CD4-positive, alpha-beta T cell treated with Interferon gamma for 1 hour (primary cell): ENCODE results near the gene MYH6.
"Not testable (repeated sequence)": the region's sequence is repeated elsewhere in the genome, so short reads cannot be mapped to it uniquely, and the experiment has no call there.

Experiments
- DNase-seq: peaks from one replicate; pipeline ENCODE4 v3.0.0-alpha.2; 2020

Gene MYH6

GRCh38 chr14:23435543-23436326, 27.7 kb upstream of the MYH6 start, which contains the start of gene MYH7:
Gene MYH7, minus strand, starts transcription at chr14:23435660. Its CDS starts 1,928 bp downstream, at chr14:23433732.
- DNase-seq: no peak

GRCh38 chr14:23434488-23435222, 26.6 kb upstream of the MYH6 start:
- DNase-seq: no peak

GRCh38 chr14:23433457-23433856, 25.4 kb upstream of the MYH6 start:
- no peak for DNase-seq

GRCh38 chr14:23432946-23433345, 24.9 kb upstream of the MYH6 start:
- DNase-seq: no peak

GRCh38 chr14:23432102-23432925, 24.2 kb upstream of the MYH6 start:
- no peak for DNase-seq

- no peak for DNase-seq
Measured at GRCh38 chr14:23431486-23431885, 23.4 kb upstream of the MYH6 start.

- no peak for DNase-seq
Measured at GRCh38 chr14:23430723-23431085, 22.6 kb upstream of the MYH6 start.

- DNase-seq: no peak
Measured at GRCh38 chr14:23430016-23430722, 22.1 kb upstream of the MYH6 start.

GRCh38 chr14:23428686-23429495, 20.8 kb upstream of the MYH6 start:
- DNase-seq: no peak

- not testable (repeated sequence) for DNase-seq
Measured at GRCh38 chr14:23425798-23426197, 17.7 kb upstream of the MYH6 start.

- DNase-seq: no peak
Measured at GRCh38 chr14:23425169-23425568, 17.1 kb upstream of the MYH6 start.

GRCh38 chr14:23423657-23424056, 15.6 kb upstream of the MYH6 start:
- no peak for DNase-seq

GRCh38 chr14:23421594-23421993, 13.5 kb upstream of the MYH6 start:
- DNase-seq: no peak

GRCh38 chr14:23419646-23420045, 11.6 kb upstream of the MYH6 start:
- not testable (repeated sequence) for DNase-seq

- no peak for DNase-seq
Measured at GRCh38 chr14:23418021-23418420, 9.9 kb upstream of the MYH6 start.

- not testable (repeated sequence) for DNase-seq
Measured at GRCh38 chr14:23417269-23417668, 9.2 kb upstream of the MYH6 start.

GRCh38 chr14:23416801-23417200, 8.7 kb upstream of the MYH6 start:
- no peak for DNase-seq

- no peak for DNase-seq
Measured at GRCh38 chr14:23415821-23416778, 8.0 kb upstream of the MYH6 start.

- no peak for DNase-seq
Measured at GRCh38 chr14:23414906-23415820, 7.1 kb upstream of the MYH6 start.
